ENCODE measurements around the gene NANP.
A peak's percentile ranks its signal among the peaks of the same experiment; 100 is the strongest.
"Not testable (repeated sequence)": the region's sequence is repeated elsewhere in the genome, so short reads cannot be mapped to it uniquely, and the experiment has no call there.

NANP gene

GRCh38 chr20:25623736-25624499 is at the start of gene NANP:
Gene NANP, minus strand, starts transcription at chr20:25624014. Its CDS starts 66 bp downstream, at chr20:25623948.
- DNase-seq (ENCODE audit: low spot score): peak; percentile 94

GRCh38 chr20:25672659-25673235 is 48.9 kb upstream of the NANP start:
- DNase-seq (ENCODE audit: low spot score): no peak

GRCh38 chr20:25669826-25670422 is 46.1 kb upstream of the NANP start:
- no peak for DNase-seq (ENCODE audit: low spot score)

DNA sequence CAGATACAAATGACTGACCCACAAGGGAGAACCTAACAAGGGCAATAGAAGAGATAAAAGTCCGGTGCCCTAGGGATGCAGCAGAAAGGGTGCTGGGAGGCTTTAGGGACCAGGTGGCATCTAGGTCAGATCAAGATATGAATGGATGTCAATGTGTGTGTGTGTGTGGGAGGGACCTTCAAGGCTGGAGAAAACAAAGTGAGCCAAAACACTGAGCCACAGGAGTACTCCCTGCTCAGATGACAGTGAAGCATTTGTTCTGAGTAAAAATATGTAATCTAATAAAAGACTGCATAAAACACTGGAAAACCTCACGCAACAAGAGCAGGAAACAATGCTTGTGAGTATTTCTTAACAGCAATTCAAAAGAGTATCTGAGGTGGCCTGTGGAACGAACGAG is 44.6 kb upstream of the NANP start:
- DNase-seq (ENCODE audit: low spot score): no peak

GRCh38 chr20:25659999-25660398 is 36.2 kb upstream of the NANP start:
- DNase-seq (ENCODE audit: low spot score): no peak

- DNase-seq (ENCODE audit: low spot score): no peak
Observed at GRCh38 chr20:25654487-25654886, 30.7 kb upstream of the NANP start.

DNA sequence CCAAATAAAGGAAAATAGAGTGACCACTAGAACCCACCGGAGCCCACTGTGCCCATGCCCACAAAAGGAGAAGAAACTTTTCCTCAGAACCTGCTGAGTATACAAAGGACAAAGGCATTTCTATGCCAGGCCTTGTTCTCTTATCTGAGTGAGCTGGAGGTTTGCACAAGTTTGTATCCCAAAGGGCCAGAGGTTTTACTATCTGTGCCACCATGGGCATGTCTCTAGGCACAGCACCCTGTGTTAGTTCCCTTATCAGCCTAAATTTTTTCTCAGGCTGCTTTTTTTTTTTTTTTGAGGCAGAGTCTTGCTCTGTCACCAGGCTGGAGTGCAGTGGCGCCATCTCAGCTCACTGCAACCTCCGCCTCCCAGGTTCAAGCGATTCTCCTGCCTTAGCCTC is 29.1 kb upstream of the NANP start:
- not testable (repeated sequence) for DNase-seq (ENCODE audit: low spot score)

DNA sequence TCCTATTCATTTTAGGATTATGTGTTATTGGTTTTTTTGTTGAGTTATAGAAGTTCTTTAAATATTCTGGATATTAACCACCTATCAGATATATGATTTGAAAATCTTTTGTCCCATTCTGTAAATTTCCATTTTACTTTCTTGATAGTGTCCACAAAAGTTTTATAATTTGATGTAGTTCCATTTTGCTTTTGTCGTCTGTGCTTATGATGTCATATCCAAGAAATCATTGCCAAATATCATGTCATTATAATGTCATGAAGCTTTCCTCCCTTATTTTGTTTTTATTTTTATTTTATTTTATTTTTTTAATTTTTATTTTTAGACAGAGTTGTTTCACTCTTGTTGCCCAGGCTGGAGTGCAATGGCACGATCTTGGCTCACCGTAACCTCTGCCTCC is 21.0 kb upstream of the NANP start:
- no peak for DNase-seq (ENCODE audit: low spot score)

- DNase-seq (ENCODE audit: low spot score): no peak
Observed at GRCh38 chr20:25643716-25644115, 19.9 kb upstream of the NANP start.

- no peak for DNase-seq (ENCODE audit: low spot score)
Observed at GRCh38 chr20:25637247-25637646, 13.4 kb upstream of the NANP start.

DNA sequence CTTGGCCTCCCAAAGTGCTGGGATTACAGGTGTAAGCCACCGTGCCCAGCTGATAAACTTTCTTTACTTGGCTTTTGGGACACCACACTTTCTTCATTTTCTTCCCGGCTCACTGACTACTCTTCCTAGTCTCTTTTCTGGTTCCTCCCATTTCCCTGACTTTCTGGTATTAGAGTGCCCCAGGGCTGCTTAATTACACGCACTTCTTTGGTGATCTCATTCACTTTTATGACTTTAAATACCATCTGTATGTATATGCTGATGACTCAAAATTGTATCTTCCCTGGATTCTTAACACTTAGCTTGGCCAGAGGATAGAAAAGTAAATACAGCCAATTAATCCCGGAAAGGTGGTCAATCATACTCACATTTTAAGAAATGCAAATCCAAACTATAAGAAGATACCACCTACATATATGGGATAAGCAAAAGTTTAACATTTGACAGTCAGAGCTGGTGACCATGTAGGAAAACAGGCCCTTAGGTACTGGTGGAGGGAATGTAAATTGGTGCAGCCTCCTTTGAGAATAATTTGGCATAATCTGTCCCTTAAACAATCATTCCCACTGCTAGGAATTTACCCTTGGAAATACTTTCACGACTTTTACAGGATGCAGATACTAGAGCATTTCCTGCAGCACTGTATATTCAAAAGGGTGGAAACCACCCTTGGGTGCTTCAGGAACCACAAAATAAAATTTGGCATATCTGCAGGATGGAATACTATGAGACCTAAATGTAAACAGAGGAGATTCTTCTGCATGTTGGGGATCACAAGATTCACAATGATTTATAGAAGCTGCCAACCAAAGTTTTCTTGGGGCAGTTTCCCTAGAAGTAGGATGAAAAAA is 9.4 kb upstream of the NANP start:
- DNase-seq (ENCODE audit: low spot score): no peak

GRCh38 chr20:25630615-25631014 is 6.8 kb upstream of the NANP start:
- not testable (repeated sequence) for DNase-seq (ENCODE audit: low spot score)

- DNase-seq (ENCODE audit: low spot score): no peak
Observed at GRCh38 chr20:25629816-25630499, 6.1 kb upstream of the NANP start.

- no peak for DNase-seq (ENCODE audit: low spot score)
Observed at GRCh38 chr20:25626779-25627178, 3.0 kb upstream of the NANP start.

DNA sequence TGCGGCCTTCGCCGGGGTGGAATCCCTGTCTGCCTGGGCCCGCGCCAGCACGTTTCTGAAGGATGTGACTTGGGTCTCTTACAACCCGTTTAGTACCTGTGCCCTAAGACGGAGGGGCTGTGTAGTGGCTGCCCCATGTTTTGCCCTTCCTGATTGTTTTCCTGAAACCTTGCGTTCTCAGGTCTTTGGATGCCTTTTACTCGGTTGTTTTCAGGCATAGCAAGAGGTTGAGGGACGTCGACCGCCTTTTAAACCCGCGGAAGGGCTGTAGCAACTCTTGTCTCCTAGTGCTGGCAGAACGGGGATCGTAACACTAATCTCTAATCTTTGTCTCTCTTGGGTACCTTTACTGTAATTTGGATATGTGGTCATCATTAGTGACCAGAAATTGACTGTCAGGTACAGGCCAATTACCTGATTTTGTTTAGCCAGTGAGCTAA is 706 bp upstream of the NANP start:
- DNase-seq (ENCODE audit: low spot score): no peak

- DNase-seq (ENCODE audit: low spot score): peak; percentile 37
Observed at GRCh38 chr20:25623225-25623735, 534 bp downstream of the NANP start.

- DNase-seq (ENCODE audit: low spot score): no peak
Observed at GRCh38 chr20:25622450-25623224, 1.2 kb downstream of the NANP start.

GRCh38 chr20:25622049-25622448 is 1.8 kb downstream of the NANP start:
- no peak for DNase-seq (ENCODE audit: low spot score)

- DNase-seq (ENCODE audit: low spot score): no peak
Observed at GRCh38 chr20:25619514-25619913, 4.3 kb downstream of the NANP start.

GRCh38 chr20:25608774-25609173 is 15.0 kb downstream of the NANP start:
- no peak for DNase-seq (ENCODE audit: low spot score)

Measured in Ammon's horn (tissue), 1 donor.